GM18499 (cell line): ENCODE data around the gene BBX.

ENCODE experiments used
- ATAC-seq: cut with Tn5 transposase; IDR thresholded peaks from one replicate; pipeline ENCODE4 v1.9.1; 2021; ENCODE audit warnings: moderate number of reproducible peaks; ENCODE audit not compliant: insufficient read depth, unreplicated experiment

BBX gene

GRCh38 chr3:107643038-107643883, 120.5 kb downstream of the BBX start:
- ATAC-seq: no peak

- ATAC-seq: no peak
Observed at GRCh38 chr3:107644631-107645030, 121.9 kb downstream of the BBX start.

GRCh38 chr3:107650788-107651187, 128.0 kb downstream of the BBX start:
- ATAC-seq: no peak

- peak; percentile 51 for ATAC-seq
Observed at GRCh38 chr3:107651782-107652181, 129.0 kb downstream of the BBX start.

- no peak for ATAC-seq
Observed at GRCh38 chr3:107654218-107654617, 131.5 kb downstream of the BBX start.

GRCh38 chr3:107657971-107658370, 135.2 kb downstream of the BBX start:
- no peak for ATAC-seq

- no peak for ATAC-seq
Observed at GRCh38 chr3:107660306-107660976, 137.7 kb downstream of the BBX start.

- no peak for ATAC-seq
Observed at GRCh38 chr3:107661447-107662123, 138.8 kb downstream of the BBX start.

GRCh38 chr3:107662124-107662507, 139.4 kb downstream of the BBX start:
- no peak for ATAC-seq

GRCh38 chr3:107662586-107662985, 139.8 kb downstream of the BBX start:
- ATAC-seq: no peak

- no peak for ATAC-seq
Observed at GRCh38 chr3:107663266-107663665, 140.5 kb downstream of the BBX start.

- ATAC-seq: no peak
Observed at GRCh38 chr3:107664614-107665013, 141.9 kb downstream of the BBX start.

GRCh38 chr3:107665351-107665750, 142.6 kb downstream of the BBX start:
- no peak for ATAC-seq

- ATAC-seq: no peak
Observed at GRCh38 chr3:107666853-107667252, 144.1 kb downstream of the BBX start.

- no peak for ATAC-seq
Observed at GRCh38 chr3:107668416-107668815, 145.7 kb downstream of the BBX start.

- ATAC-seq: no peak
Observed at GRCh38 chr3:107668963-107669362, 146.2 kb downstream of the BBX start.

- no peak for ATAC-seq
Observed at GRCh38 chr3:107669669-107670068, 146.9 kb downstream of the BBX start.

- no peak for ATAC-seq
Observed at GRCh38 chr3:107670986-107671385, 148.2 kb downstream of the BBX start.

GRCh38 chr3:107674371-107674770, 151.6 kb downstream of the BBX start:
- ATAC-seq: no peak

- no peak for ATAC-seq
Observed at GRCh38 chr3:107675233-107675900, 152.6 kb downstream of the BBX start.
